ENCODE results near the gene ERVW-1.

The ERVW-1 gene

GRCh38 chr7:92508946-92509345 is 31.2 kb upstream of the ERVW-1 start:
- no peaks in the 10 kb centered on the region for H3K79me2 ChIP-seq (ENCODE audit: control insufficient read depth, insufficient read depth, low read length)
- no peaks in the 10 kb centered on the region for H3K79me1 ChIP-seq (ENCODE audit: low read length)
- no peaks in the 10 kb centered on the region for H3K27me3 ChIP-seq (ENCODE audit: insufficient read depth, low read length, poor library complexity)
- H2BK15ac ChIP-seq (replicated peaks; ENCODE audit: low read depth), result no peak overlapping the region
- H4K8ac ChIP-seq (ENCODE audit: low read depth, low read length), result no peak overlapping the region
- no peak overlapping the region for H3K4ac ChIP-seq (ENCODE audit: low read depth, low read length)
- no peak overlapping the region for H3K4me2 ChIP-seq (ENCODE audit: low read length)
- no peak overlapping the region for H3K18ac ChIP-seq (ENCODE audit: low read length)
- H3K4me1 ChIP-seq (ENCODE audit: control insufficient read depth, low read depth, low read length), result no peaks in the 10 kb centered on the region
- H3K56ac ChIP-seq (ENCODE audit: low read length), result no peak overlapping the region
- H2AK5ac ChIP-seq (ENCODE audit: low read length), result no peak overlapping the region
- H2BK120ac ChIP-seq (ENCODE audit: low read depth, low read length), result no peak overlapping the region
- H3K9ac ChIP-seq (ENCODE audit: low read length), result no peak overlapping the region
- WGBS (ENCODE audit: extremely low coverage, insufficient coverage, low lambda C conversion rate), result no CpG with 5 or more reads among the region's 5 CpGs
- H3K23ac ChIP-seq (ENCODE audit: low read length), result no peak overlapping the region
- H3K27ac ChIP-seq (ENCODE audit: low read depth, low read length), result no peak overlapping the region
- H3K4me3 ChIP-seq (ENCODE audit: low read length), result no peak overlapping the region
- no peak overlapping the region for H4K5ac ChIP-seq (ENCODE audit: low read length)
- no peak overlapping the region for H2BK5ac ChIP-seq (ENCODE audit: low read length)
- H3K36me3 ChIP-seq (ENCODE audit: control insufficient read depth, insufficient read depth, low read length), result no peaks in the 10 kb centered on the region
- no peak for DNase-seq

GRCh38 chr7:92506363-92506762 is 28.6 kb upstream of the ERVW-1 start:
- no peak overlapping the region for H3K4ac ChIP-seq (ENCODE audit: low read depth, low read length)
- H4K5ac ChIP-seq (ENCODE audit: low read length), result no peak overlapping the region
- H3K79me1 ChIP-seq (ENCODE audit: low read length), result no peaks in the 10 kb centered on the region
- no peaks in the 10 kb centered on the region for H3K36me3 ChIP-seq (ENCODE audit: control insufficient read depth, insufficient read depth, low read length)
- WGBS (ENCODE audit: extremely low coverage, insufficient coverage, low lambda C conversion rate), result no CpG with 5 or more reads among the region's 2 CpGs
- H3K56ac ChIP-seq (ENCODE audit: low read length), result no peak overlapping the region
- no peak overlapping the region for H3K9ac ChIP-seq (ENCODE audit: low read length)
- no peak overlapping the region for H3K4me3 ChIP-seq (ENCODE audit: low read length)
- no peaks in the 10 kb centered on the region for H3K79me2 ChIP-seq (ENCODE audit: control insufficient read depth, insufficient read depth, low read length)
- no peak for DNase-seq
- no peak overlapping the region for H3K4me2 ChIP-seq (ENCODE audit: low read length)
- no peak overlapping the region for H3K18ac ChIP-seq (ENCODE audit: low read length)
- no peaks in the 10 kb centered on the region for H3K4me1 ChIP-seq (ENCODE audit: control insufficient read depth, low read depth, low read length)
- no peak overlapping the region for H3K23ac ChIP-seq (ENCODE audit: low read length)
- no peak overlapping the region for H4K8ac ChIP-seq (ENCODE audit: low read depth, low read length)
- no peak overlapping the region for H2AK5ac ChIP-seq (ENCODE audit: low read length)
- H3K27me3 ChIP-seq (ENCODE audit: insufficient read depth, low read length, poor library complexity), result no peaks in the 10 kb centered on the region
- H2BK15ac ChIP-seq (replicated peaks; ENCODE audit: low read depth), result no peak overlapping the region
- no peak overlapping the region for H3K27ac ChIP-seq (ENCODE audit: low read depth, low read length)
- no peak overlapping the region for H2BK120ac ChIP-seq (ENCODE audit: low read depth, low read length)
- H2BK5ac ChIP-seq (ENCODE audit: low read length), result no peak overlapping the region

GRCh38 chr7:92504563-92504962 is 26.8 kb upstream of the ERVW-1 start:
- Histone ChIP-seq H3K4me1 (ENCODE audit: control insufficient read depth, low read depth, low read length) (no peaks in the 10 kb centered on the region), H4K5ac (ENCODE audit: low read length) (no peak overlapping the region), H2BK15ac (replicated peaks; ENCODE audit: low read depth) (no peak overlapping the region), H2BK120ac (ENCODE audit: low read depth, low read length) (no peak overlapping the region), H2AK5ac (ENCODE audit: low read length) (no peak overlapping the region), H4K8ac (ENCODE audit: low read depth, low read length) (no peak overlapping the region), H3K4me3 (ENCODE audit: low read length) (no peak overlapping the region), H3K27me3 (ENCODE audit: insufficient read depth, low read length, poor library complexity) (no peaks in the 10 kb centered on the region), H3K79me1 (ENCODE audit: low read length) (no peaks in the 10 kb centered on the region), H3K27ac (ENCODE audit: low read depth, low read length) (no peak overlapping the region), H3K79me2 (ENCODE audit: control insufficient read depth, insufficient read depth, low read length) (no peaks in the 10 kb centered on the region), H3K36me3 (ENCODE audit: control insufficient read depth, insufficient read depth, low read length) (no peaks in the 10 kb centered on the region), H3K4ac (ENCODE audit: low read depth, low read length) (no peak overlapping the region), H3K4me2 (ENCODE audit: low read length) (no peak overlapping the region), H3K23ac (ENCODE audit: low read length) (no peak overlapping the region), H3K18ac (ENCODE audit: low read length) (no peak overlapping the region), H3K9ac (ENCODE audit: low read length) (no peak overlapping the region), H3K56ac (ENCODE audit: low read length) (no peak overlapping the region), H2BK5ac (ENCODE audit: low read length) (no peak overlapping the region)
- no CpG with 5 or more reads among the region's 3 CpGs for WGBS (ENCODE audit: extremely low coverage, insufficient coverage, low lambda C conversion rate)
- DNase-seq, result no peak

- Histone ChIP-seq H3K18ac (ENCODE audit: low read length) (no peak overlapping the region), H2AK5ac (ENCODE audit: low read length) (no peak overlapping the region), H3K4me3 (ENCODE audit: low read length) (no peak overlapping the region), H2BK15ac (replicated peaks; ENCODE audit: low read depth) (no peak overlapping the region), H3K4me2 (ENCODE audit: low read length) (no peak overlapping the region), H2BK5ac (ENCODE audit: low read length) (no peak overlapping the region), H4K5ac (ENCODE audit: low read length) (no peak overlapping the region), H3K4me1 (ENCODE audit: control insufficient read depth, low read depth, low read length) (no peaks in the 10 kb centered on the region), H3K36me3 (ENCODE audit: control insufficient read depth, insufficient read depth, low read length) (no peaks in the 10 kb centered on the region), H3K27me3 (ENCODE audit: insufficient read depth, low read length, poor library complexity) (no peaks in the 10 kb centered on the region), H3K56ac (ENCODE audit: low read length) (no peak overlapping the region), H3K9ac (ENCODE audit: low read length) (no peak overlapping the region), H2BK120ac (ENCODE audit: low read depth, low read length) (no peak overlapping the region), H3K79me2 (ENCODE audit: control insufficient read depth, insufficient read depth, low read length) (no peaks in the 10 kb centered on the region), H3K4ac (ENCODE audit: low read depth, low read length) (no peak overlapping the region), H3K23ac (ENCODE audit: low read length) (no peak overlapping the region), H4K8ac (ENCODE audit: low read depth, low read length) (no peak overlapping the region), H3K79me1 (ENCODE audit: low read length) (no peaks in the 10 kb centered on the region), H3K27ac (ENCODE audit: low read depth, low read length) (no peak overlapping the region)
- DNase-seq, result no peak
- WGBS (ENCODE audit: extremely low coverage, insufficient coverage, low lambda C conversion rate), result no CpG with 5 or more reads among the region's 2 CpGs
These were observed 26.0 kb upstream of the ERVW-1 start for GRCh38 chr7:92503767-92504166.

GRCh38 chr7:92498557-92498956 is 20.8 kb upstream of the ERVW-1 start:
- Histone ChIP-seq H3K27me3 (ENCODE audit: insufficient read depth, low read length, poor library complexity) (no peaks in the 10 kb centered on the region), H2BK120ac (ENCODE audit: low read depth, low read length) (no peak overlapping the region), H2BK15ac (replicated peaks; ENCODE audit: low read depth) (no peak overlapping the region), H2AK5ac (ENCODE audit: low read length) (no peak overlapping the region), H3K4me1 (ENCODE audit: control insufficient read depth, low read depth, low read length) (no peaks in the 10 kb centered on the region), H3K18ac (ENCODE audit: low read length) (no peak overlapping the region), H3K79me2 (ENCODE audit: control insufficient read depth, insufficient read depth, low read length) (no peaks in the 10 kb centered on the region), H3K23ac (ENCODE audit: low read length) (no peak overlapping the region), H4K5ac (ENCODE audit: low read length) (no peak overlapping the region), H4K8ac (ENCODE audit: low read depth, low read length) (no peak overlapping the region), H3K4me2 (ENCODE audit: low read length) (no peak overlapping the region), H3K27ac (ENCODE audit: low read depth, low read length) (no peak overlapping the region), H3K4me3 (ENCODE audit: low read length) (no peak overlapping the region), H3K9ac (ENCODE audit: low read length) (no peak overlapping the region), H3K4ac (ENCODE audit: low read depth, low read length) (no peak overlapping the region), H3K56ac (ENCODE audit: low read length) (no peak overlapping the region), H3K36me3 (ENCODE audit: control insufficient read depth, insufficient read depth, low read length) (no peaks in the 10 kb centered on the region), H2BK5ac (ENCODE audit: low read length) (no peak overlapping the region), H3K79me1 (ENCODE audit: low read length) (no peaks in the 10 kb centered on the region)
- no peak for DNase-seq
- WGBS (ENCODE audit: extremely low coverage, insufficient coverage, low lambda C conversion rate), result no CpG with 5 or more reads among the region's 2 CpGs

- H3K27ac ChIP-seq (ENCODE audit: low read depth, low read length), result no peak overlapping the region
- no peak for DNase-seq
- H2BK5ac ChIP-seq (ENCODE audit: low read length), result no peak overlapping the region
- H4K8ac ChIP-seq (ENCODE audit: low read depth, low read length), result no peak overlapping the region
- no peak overlapping the region for H3K4me2 ChIP-seq (ENCODE audit: low read length)
- H3K18ac ChIP-seq (ENCODE audit: low read length), result no peak overlapping the region
- H3K4ac ChIP-seq (ENCODE audit: low read depth, low read length), result no peak overlapping the region
- no peaks in the 10 kb centered on the region for H3K79me1 ChIP-seq (ENCODE audit: low read length)
- H3K9ac ChIP-seq (ENCODE audit: low read length), result no peak overlapping the region
- H3K23ac ChIP-seq (ENCODE audit: low read length), result no peak overlapping the region
- no peaks in the 10 kb centered on the region for H3K4me1 ChIP-seq (ENCODE audit: control insufficient read depth, low read depth, low read length)
- no peak overlapping the region for H2BK15ac ChIP-seq (replicated peaks; ENCODE audit: low read depth)
- no peak overlapping the region for H2AK5ac ChIP-seq (ENCODE audit: low read length)
- no peak overlapping the region for H3K56ac ChIP-seq (ENCODE audit: low read length)
- WGBS (ENCODE audit: extremely low coverage, insufficient coverage, low lambda C conversion rate), result no CpG with 5 or more reads among the region's 2 CpGs
- no peaks in the 10 kb centered on the region for H3K27me3 ChIP-seq (ENCODE audit: insufficient read depth, low read length, poor library complexity)
- H2BK120ac ChIP-seq (ENCODE audit: low read depth, low read length), result no peak overlapping the region
- no peaks in the 10 kb centered on the region for H3K79me2 ChIP-seq (ENCODE audit: control insufficient read depth, insufficient read depth, low read length)
- no peak overlapping the region for H3K4me3 ChIP-seq (ENCODE audit: low read length)
- H3K36me3 ChIP-seq (ENCODE audit: control insufficient read depth, insufficient read depth, low read length), result no peaks in the 10 kb centered on the region
- no peak overlapping the region for H4K5ac ChIP-seq (ENCODE audit: low read length)
These were observed 19.1 kb upstream of the ERVW-1 start for GRCh38 chr7:92496876-92497275.
